ENCODE results near the gene TEP1. TPM values are rescaled to one million over a fixed set of nuclear protein-coding genes. Genes with fewer than 3 reads are reported as not detected.
"Not testable (repeated sequence)": the region's sequence is repeated elsewhere in the genome, so short reads cannot be mapped to it uniquely, and the experiment has no call there.

The TEP1 gene
- total RNA-seq, 1 experiment from 2014 or later = 30.4 TPM

- Mint-ChIP-seq H3K27me3 (ENCODE audit: unreplicated experiment) (no peaks in the 10 kb centered on the region), H3K27ac (ENCODE audit: unreplicated experiment) (no peak within 1 kb of the TSS), H3K4me1 (ENCODE audit: low read depth, unreplicated experiment) (peaks cover 4% of the 10 kb centered on the region), H3K36me3 (ENCODE audit: insufficient read depth, unreplicated experiment) (peaks cover 23% of the 10 kb centered on the region), H3K9me3 (ENCODE audit: low read depth, unreplicated experiment) (no peaks in the 10 kb centered on the region), H3K4me3 (ENCODE audit: low read depth, unreplicated experiment) (no peak within 1 kb of the TSS)
- CTCF ChIA-PET = interaction anchor here (0.6 to 2.4 kb wide), 6 partner anchors 15 to 543 kb away, joined by 3 to 14 read pairs (median 4); partner anchors contain the start of genes PARP2 and PNP
- DNase-seq = peak; percentile 96
- TF ChIP-seq, protein P1, sequence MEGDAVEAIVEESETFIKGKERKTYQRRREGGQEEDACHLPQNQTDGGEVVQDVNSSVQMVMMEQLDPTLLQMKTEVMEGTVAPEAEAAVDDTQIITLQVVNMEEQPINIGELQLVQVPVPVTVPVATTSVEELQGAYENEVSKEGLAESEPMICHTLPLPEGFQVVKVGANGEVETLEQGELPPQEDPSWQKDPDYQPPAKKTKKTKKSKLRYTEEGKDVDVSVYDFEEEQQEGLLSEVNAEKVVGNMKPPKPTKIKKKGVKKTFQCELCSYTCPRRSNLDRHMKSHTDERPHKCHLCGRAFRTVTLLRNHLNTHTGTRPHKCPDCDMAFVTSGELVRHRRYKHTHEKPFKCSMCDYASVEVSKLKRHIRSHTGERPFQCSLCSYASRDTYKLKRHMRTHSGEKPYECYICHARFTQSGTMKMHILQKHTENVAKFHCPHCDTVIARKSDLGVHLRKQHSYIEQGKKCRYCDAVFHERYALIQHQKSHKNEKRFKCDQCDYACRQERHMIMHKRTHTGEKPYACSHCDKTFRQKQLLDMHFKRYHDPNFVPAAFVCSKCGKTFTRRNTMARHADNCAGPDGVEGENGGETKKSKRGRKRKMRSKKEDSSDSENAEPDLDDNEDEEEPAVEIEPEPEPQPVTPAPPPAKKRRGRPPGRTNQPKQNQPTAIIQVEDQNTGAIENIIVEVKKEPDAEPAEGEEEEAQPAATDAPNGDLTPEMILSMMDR (IDR thresholded peaks at IDR 0.05; ENCODE audit: unreplicated experiment) = no peak
- BruUV-seq (replicated peaks) = no TSS peak
- intact Hi-C loops (cut with micrococcal nuclease; ENCODE audit: unreplicated experiment) = loop anchor here (1.0 to 5.0 kb wide), 3 partner anchors 40 to 155 kb away; partner anchors contain the start of gene PARP2
Observed at GRCh38 chr14:20454516-20455354, 41.4 kb upstream of the TEP1 start, which contains the start of the genes APEX1 and OSGEP. TSS of gene APEX1 (plus strand) at chr14:20455226. CDS start at chr14:20455646, 420 bp downstream. TSS of gene OSGEP (minus strand) at chr14:20454812. CDS start at chr14:20454683, 129 bp downstream.

DNA sequence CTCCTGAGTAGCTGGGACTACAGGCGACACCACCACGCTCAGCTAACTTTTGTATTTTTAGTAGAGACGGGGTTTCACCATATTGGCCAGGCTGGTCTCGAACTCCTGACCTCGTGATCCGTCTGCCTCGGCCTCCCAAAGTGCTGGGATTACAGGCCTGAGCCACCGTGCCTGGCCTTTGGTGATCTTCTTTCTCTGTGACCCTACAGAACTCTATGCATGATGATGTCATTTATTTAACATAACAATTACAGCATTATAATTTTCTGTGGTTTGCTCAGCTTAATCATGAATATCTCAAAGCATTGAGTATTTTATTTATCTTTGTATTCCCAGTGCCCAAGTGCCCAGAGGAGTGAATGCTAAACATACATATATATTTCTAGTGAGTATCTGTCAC, 39.5 kb upstream of the TEP1 start:
- DNase-seq; intact Hi-C loops (cut with micrococcal nuclease; ENCODE audit: unreplicated experiment); CTCF ChIA-PET; H3K27me3 Mint-ChIP-seq (ENCODE audit: unreplicated experiment); H3K4me3 Mint-ChIP-seq (ENCODE audit: low read depth, unreplicated experiment); BruUV-seq (replicated peaks); H3K9me3 Mint-ChIP-seq (ENCODE audit: low read depth, unreplicated experiment); H3K4me1 Mint-ChIP-seq (ENCODE audit: low read depth, unreplicated experiment); H3K27ac Mint-ChIP-seq (ENCODE audit: unreplicated experiment): not testable (repeated sequence)
- peaks cover 10% of the 10 kb centered on the region for H3K36me3 Mint-ChIP-seq (ENCODE audit: insufficient read depth, unreplicated experiment)

- CTCF ChIA-PET = no interaction called here
- no TSS peak for BruUV-seq (replicated peaks)
- no peaks in the 10 kb centered on the region for H3K27me3 Mint-ChIP-seq (ENCODE audit: unreplicated experiment)
- H3K27ac Mint-ChIP-seq (ENCODE audit: unreplicated experiment) = no peak overlapping the region
- no peak for DNase-seq
- intact Hi-C loops (cut with micrococcal nuclease; ENCODE audit: unreplicated experiment) = no loop called here
- TF ChIP-seq, protein P1 (IDR thresholded peaks at IDR 0.05; ENCODE audit: unreplicated experiment) = no peak
- H3K4me3 Mint-ChIP-seq (ENCODE audit: low read depth, unreplicated experiment) = no peak overlapping the region
- peaks cover 11% of the 10 kb centered on the region for H3K36me3 Mint-ChIP-seq (ENCODE audit: insufficient read depth, unreplicated experiment)
- H3K4me1 Mint-ChIP-seq (ENCODE audit: low read depth, unreplicated experiment) = no peaks in the 10 kb centered on the region
- no peaks in the 10 kb centered on the region for H3K9me3 Mint-ChIP-seq (ENCODE audit: low read depth, unreplicated experiment)
Observed at GRCh38 chr14:20446889-20447288, 33.6 kb upstream of the TEP1 start.

DNA sequence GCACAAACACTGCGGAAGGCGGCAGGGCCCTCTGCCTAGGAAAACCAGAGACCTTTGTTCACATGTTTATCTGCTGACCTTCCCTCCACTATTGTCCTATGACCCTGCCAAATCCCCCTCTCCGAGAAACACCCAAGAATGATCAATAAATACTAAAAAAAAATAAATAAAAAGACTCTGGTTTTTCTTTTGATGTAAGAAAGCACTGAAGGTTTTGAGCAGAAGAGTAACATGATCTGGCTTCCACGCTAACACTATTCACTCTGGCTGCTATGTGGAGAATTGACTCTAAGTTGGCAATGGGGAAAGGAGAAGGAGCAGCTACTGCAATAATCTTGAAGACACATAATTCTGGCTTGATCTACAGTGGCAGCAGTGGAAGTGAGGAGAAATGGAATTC, 30.3 kb upstream of the TEP1 start:
- BruUV-seq (replicated peaks); CTCF ChIA-PET; intact Hi-C loops (cut with micrococcal nuclease; ENCODE audit: unreplicated experiment): not testable (repeated sequence)

GRCh38 chr14:20441461-20441860, 28.2 kb upstream of the TEP1 start:
- no peaks in the 10 kb centered on the region for H3K4me1 Mint-ChIP-seq (ENCODE audit: low read depth, unreplicated experiment)
- H3K27ac Mint-ChIP-seq (ENCODE audit: unreplicated experiment) = no peak overlapping the region
- TF ChIP-seq, protein P1 (IDR thresholded peaks at IDR 0.05; ENCODE audit: unreplicated experiment) = no peak
- no peaks in the 10 kb centered on the region for H3K36me3 Mint-ChIP-seq (ENCODE audit: insufficient read depth, unreplicated experiment)
- no peak overlapping the region for H3K4me3 Mint-ChIP-seq (ENCODE audit: low read depth, unreplicated experiment)
- CTCF ChIA-PET = no interaction called here
- intact Hi-C loops (cut with micrococcal nuclease; ENCODE audit: unreplicated experiment) = no loop called here
- no peaks in the 10 kb centered on the region for H3K9me3 Mint-ChIP-seq (ENCODE audit: low read depth, unreplicated experiment)
- DNase-seq = no peak
- no TSS peak for BruUV-seq (replicated peaks)
- H3K27me3 Mint-ChIP-seq (ENCODE audit: unreplicated experiment) = peaks cover 15% of the 10 kb centered on the region

More for the DNA sequence above, 30.3 kb upstream of the TEP1 start:
- H3K9me3 Mint-ChIP-seq (ENCODE audit: low read depth, unreplicated experiment); DNase-seq; H3K4me3 Mint-ChIP-seq (ENCODE audit: low read depth, unreplicated experiment); H3K36me3 Mint-ChIP-seq (ENCODE audit: insufficient read depth, unreplicated experiment); H3K27me3 Mint-ChIP-seq (ENCODE audit: unreplicated experiment); H3K27ac Mint-ChIP-seq (ENCODE audit: unreplicated experiment); H3K4me1 Mint-ChIP-seq (ENCODE audit: low read depth, unreplicated experiment): not testable (repeated sequence)
